Upper lobe of right lung (tissue), 1 donor: Measurements from ENCODE around the gene TMEM186. TPM values are rescaled to one million over a fixed set of nuclear protein-coding genes. Genes with fewer than 3 reads are reported as not detected.

Experiments
- ATAC-seq: fragments of 200-7000 bp; cut with Tn5 transposase; one replicate; pipeline ENCODE4 v1.9.1; 2020; ENCODE audit warnings: mild to moderate bottlenecking, moderate library complexity
- DNase-seq: peaks from one replicate; pipeline ENCODE4 v3.0.0-alpha.2; 2020
- H3K27ac ChIP-seq: fragments of 200-600 bp; one replicate; pipeline ENCODE4 v1.8.0; 2022
- H3K27me3 ChIP-seq: fragments of 200-600 bp; one replicate; pipeline ENCODE4 v1.8.0; 2022; ENCODE audit warnings: mild to moderate bottlenecking
- H3K36me3 ChIP-seq: fragments of 200-600 bp; one replicate; pipeline ENCODE4 v1.8.0; 2022
- H3K4me1 ChIP-seq: fragments of 200-600 bp; one replicate; pipeline ENCODE4 v1.8.0; 2022
- H3K4me3 ChIP-seq: fragments of 200-600 bp; one replicate; pipeline ENCODE4 v1.8.0; 2022; ENCODE audit warnings: mild to moderate bottlenecking
- H3K9me3 ChIP-seq: fragments of 200-600 bp; one replicate; pipeline ENCODE4 v1.8.0; 2022
- intact Hi-C: fragments of 100-400 bp; cut with DNase I; formaldehyde crosslinking; loops from one replicate; pipeline ENCODE4 v1.11.0; 2022
- total RNA-seq: library from RNA; stranded (reverse); fragmentation: NEBNext Ultra II Directional; extraction: Animal tissue kit (Norgen Biotek cat#: 25700); gene quantifications from one replicate; pipeline ENCODE4 v1.2.1, GENCODE V29; 2021
- TF ChIP-seq, protein P1 (sequence below): fragments of 200-600 bp; IDR thresholded peaks from one replicate; pipeline ENCODE4 v1.8.0; 2022; ENCODE audit warnings: antibody characterized with exemption
- donor health status: DM: no; HTN: yes; CAD: no; lungs with severe emphysema.

TMEM186 gene
- total RNA-seq, 1 donor from 2014 or later, result 9.1 TPM

GRCh38 chr16:8812162-8812843 is 14.9 kb upstream of the TMEM186 start:
- H3K4me1 ChIP-seq, result no peaks in the 10 kb centered on the region
- no peak for DNase-seq
- no peak for ATAC-seq
- intact Hi-C loops, result no loop called here
- TF ChIP-seq, protein P1, sequence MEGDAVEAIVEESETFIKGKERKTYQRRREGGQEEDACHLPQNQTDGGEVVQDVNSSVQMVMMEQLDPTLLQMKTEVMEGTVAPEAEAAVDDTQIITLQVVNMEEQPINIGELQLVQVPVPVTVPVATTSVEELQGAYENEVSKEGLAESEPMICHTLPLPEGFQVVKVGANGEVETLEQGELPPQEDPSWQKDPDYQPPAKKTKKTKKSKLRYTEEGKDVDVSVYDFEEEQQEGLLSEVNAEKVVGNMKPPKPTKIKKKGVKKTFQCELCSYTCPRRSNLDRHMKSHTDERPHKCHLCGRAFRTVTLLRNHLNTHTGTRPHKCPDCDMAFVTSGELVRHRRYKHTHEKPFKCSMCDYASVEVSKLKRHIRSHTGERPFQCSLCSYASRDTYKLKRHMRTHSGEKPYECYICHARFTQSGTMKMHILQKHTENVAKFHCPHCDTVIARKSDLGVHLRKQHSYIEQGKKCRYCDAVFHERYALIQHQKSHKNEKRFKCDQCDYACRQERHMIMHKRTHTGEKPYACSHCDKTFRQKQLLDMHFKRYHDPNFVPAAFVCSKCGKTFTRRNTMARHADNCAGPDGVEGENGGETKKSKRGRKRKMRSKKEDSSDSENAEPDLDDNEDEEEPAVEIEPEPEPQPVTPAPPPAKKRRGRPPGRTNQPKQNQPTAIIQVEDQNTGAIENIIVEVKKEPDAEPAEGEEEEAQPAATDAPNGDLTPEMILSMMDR, result no peak
- peaks cover 89% of the 10 kb centered on the region for H3K36me3 ChIP-seq
- H3K27me3 ChIP-seq, result no peaks in the 10 kb centered on the region
- H3K4me3 ChIP-seq, result no peak overlapping the region
- H3K9me3 ChIP-seq, result no peaks in the 10 kb centered on the region
- no peak overlapping the region for H3K27ac ChIP-seq

- no peaks in the 10 kb centered on the region for H3K27me3 ChIP-seq
- H3K4me1 ChIP-seq, result no peaks in the 10 kb centered on the region
- TF ChIP-seq, protein P1, result no peak
- no peak overlapping the region for H3K27ac ChIP-seq
- no peaks in the 10 kb centered on the region for H3K9me3 ChIP-seq
- no peak for DNase-seq
- peaks cover 100% of the 10 kb centered on the region for H3K36me3 ChIP-seq
- no peak overlapping the region for H3K4me3 ChIP-seq
- intact Hi-C loops, result loop anchor here (10.0 kb wide), 1 partner anchor 56 kb away; the partner anchor contains the start of gene CARHSP1
- no peak for ATAC-seq
Measured at GRCh38 chr16:8808613-8809353, 11.3 kb upstream of the TMEM186 start.

GRCh38 chr16:8808009-8808408 is 10.6 kb upstream of the TMEM186 start:
- Histone ChIP-seq H3K27ac (no peak overlapping the region), H3K9me3 (no peaks in the 10 kb centered on the region), H3K27me3 (no peaks in the 10 kb centered on the region), H3K4me3 (no peak overlapping the region), H3K36me3 (peaks cover 100% of the 10 kb centered on the region), H3K4me1 (no peaks in the 10 kb centered on the region)
- no peak for DNase-seq
- TF ChIP-seq, protein P1, result no peak
- no peak for ATAC-seq
- intact Hi-C loops, result loop anchor here (10.0 kb wide), 1 partner anchor 57 kb away; the partner anchor contains the start of gene CARHSP1

DNA sequence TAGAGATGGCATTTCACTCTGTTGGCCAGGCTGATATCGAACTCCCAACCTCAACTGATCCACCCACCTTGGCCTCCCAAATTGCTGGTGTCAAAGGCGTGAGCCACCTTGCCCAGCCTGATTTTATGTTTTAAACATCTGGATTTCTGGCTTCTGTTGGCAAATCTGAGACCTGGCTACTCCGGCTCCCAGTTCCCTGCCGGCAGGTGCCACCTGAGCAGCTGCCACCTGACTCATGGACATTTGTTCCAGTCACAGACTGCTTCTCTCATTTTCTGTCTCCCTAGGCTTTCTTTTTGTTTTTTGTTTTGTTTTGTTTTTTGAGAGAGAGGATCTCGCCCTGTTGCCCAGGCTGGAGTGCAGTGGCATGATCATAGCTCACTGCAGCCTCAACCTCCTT is 9.8 kb upstream of the TMEM186 start:
- H3K4me3 ChIP-seq, result no peak overlapping the region
- H3K36me3 ChIP-seq, result peaks cover 100% of the 10 kb centered on the region
- no peak for ATAC-seq

DNA sequence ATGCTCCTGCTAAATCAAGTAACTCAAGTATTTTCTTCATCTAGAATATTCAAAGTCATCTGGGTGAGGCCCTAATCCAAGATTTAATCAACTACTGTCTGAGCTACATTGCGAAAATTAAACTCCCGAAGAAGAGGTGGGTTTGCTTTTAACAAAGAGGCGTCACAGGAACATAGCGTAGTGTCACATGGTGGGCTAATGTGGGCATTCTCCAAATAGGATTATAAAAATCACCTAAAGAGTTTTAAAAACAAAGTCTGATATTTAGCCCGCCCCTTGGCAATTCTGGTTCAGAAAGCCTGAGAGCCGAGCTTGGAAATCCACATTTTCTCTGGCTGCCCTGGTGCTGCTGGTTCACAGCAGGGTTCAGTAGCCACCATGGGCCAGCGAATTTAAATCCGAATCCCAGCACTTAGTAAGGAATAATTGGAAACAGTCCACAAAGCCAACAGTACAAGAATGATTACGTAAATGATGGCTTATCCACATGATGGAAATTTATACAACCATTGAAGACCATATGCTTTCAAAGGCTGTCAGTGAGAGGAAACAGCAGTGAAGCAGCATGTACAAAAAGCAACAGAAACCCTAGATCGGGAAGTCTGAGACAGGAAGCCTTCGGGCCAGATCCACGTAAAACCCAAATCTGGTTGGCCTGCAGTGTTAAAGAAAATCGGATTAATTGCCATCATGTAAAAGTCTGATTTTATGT is 9.0 kb upstream of the TMEM186 start:
- TF ChIP-seq, protein P1, result no peak
- H3K27me3 ChIP-seq, result no peaks in the 10 kb centered on the region
- DNase-seq, result no peak
- H3K4me3 ChIP-seq, result no peak overlapping the region
- intact Hi-C loops, result loop anchor here (10.0 kb wide), 1 partner anchor 58 kb away; the partner anchor contains the start of gene CARHSP1
- no peaks in the 10 kb centered on the region for H3K9me3 ChIP-seq
- H3K27ac ChIP-seq, result no peak overlapping the region
- no peak for ATAC-seq
- no peaks in the 10 kb centered on the region for H3K4me1 ChIP-seq
- peaks cover 100% of the 10 kb centered on the region for H3K36me3 ChIP-seq

More for the DNA sequence above, 9.8 kb upstream of the TMEM186 start:
- H3K4me1 ChIP-seq, result no peaks in the 10 kb centered on the region
- intact Hi-C loops, result loop anchor here (10.0 kb wide), 1 partner anchor 58 kb away; the partner anchor contains the start of gene CARHSP1
- DNase-seq, result no peak
- TF ChIP-seq, protein P1, result no peak
- H3K9me3 ChIP-seq, result no peaks in the 10 kb centered on the region
- H3K27ac ChIP-seq, result no peak overlapping the region
- no peaks in the 10 kb centered on the region for H3K27me3 ChIP-seq
